ENCODE measurements around the gene ZNF254. TPM values are rescaled to one million over a fixed set of nuclear protein-coding genes. Genes with fewer than 3 reads are reported as not detected.
A peak's percentile ranks its signal among the peaks of the same experiment; 100 is the strongest.

ZNF254 gene
- total and polyA plus RNA-seq, 10 of the 15 experiments (the other 5 are each of a cell fraction or from before 2014, with no cell fraction given), result 1.5 to 15.7 (median 8.5) TPM

GRCh38 chr19:24062190-24062589 is 24.8 kb upstream of the ZNF254 start:
- no peak overlapping the region for H3K4me3 ChIP-seq
- no TSS peak for BruUV-seq (replicated peaks)
- FAIRE-seq, result no peak
- ATAC-seq, result no peak; the same call in 2 of the 3 replicates
- H2AFZ ChIP-seq (ENCODE audit: control insufficient read depth, low read depth, low read length), result no peak overlapping the region
- no peak overlapping the region for H3K27ac ChIP-seq (ENCODE audit: control insufficient read depth, insufficient read depth)
- no peaks in the 10 kb centered on the region for H3K79me2 ChIP-seq (ENCODE audit: control insufficient read depth, insufficient read depth, low read length)
- H3K9me3 ChIP-seq (replicated peaks; ENCODE audit: control insufficient read depth, insufficient read depth, low read length), result no peaks in the 10 kb centered on the region
- peaks cover 0 to 3% of the 10 kb centered on the region in 2 experiments; a peak in 1 of 4 replicates for H3K36me3 ChIP-seq (ENCODE audit: control insufficient read depth in 2 of 2, insufficient read depth in 2 of 2, low read length in 1 of 2)
- ChIA-PET POLR2A (no interaction called here), RAD21 (ENCODE audit: unreplicated experiment) (no interaction called here), CTCF (no interaction called here), SMC1A (ENCODE audit: uncharacterized antibody, unreplicated experiment) (interaction anchor here (0.7 kb wide), 1 partner anchor 246 kb away, joined by 3 read pairs; no protein-coding TSS in a partner anchor)
- no peaks in the 10 kb centered on the region for H4K20me1 ChIP-seq (ENCODE audit: control insufficient read depth, insufficient read depth)
- no peaks in the 10 kb centered on the region for H3K4me1 ChIP-seq (ENCODE audit: control insufficient read depth, insufficient read depth, low read length)
- H3K4me2 ChIP-seq (ENCODE audit: control insufficient read depth, insufficient read depth), result no peak overlapping the region
- H3K9ac ChIP-seq (ENCODE audit: control insufficient read depth, insufficient read depth, low read length), result no peak overlapping the region
- H3K27me3 ChIP-seq (replicated peaks in 1 of 2; ENCODE audit: control insufficient read depth in 2 of 2, insufficient read depth in 2 of 2, low read length in 1 of 2), result no peaks in the 10 kb centered on the region
- no peak for DNase-seq (ENCODE audit: low read depth, low spot score)
- in situ Hi-C loops (cut with MboI), result no loop called here
- intact Hi-C loops (cut with micrococcal nuclease; ENCODE audit: unreplicated experiment), result no loop called here
- TF ChIP-seq STAT1 (conservative IDR thresholded peaks at IDR 0.05), result no peak
- no peak for TF ChIP-seq GABPA (IDR thresholded peaks at IDR 0.05; ENCODE audit: low read depth)
- no peak for TF ChIP-seq TAF1 (IDR thresholded peaks at IDR 0.05; ENCODE audit: borderline replicate concordance, low read depth, low read length)
- no peak for TF ChIP-seq CEBPZ (IDR thresholded peaks at IDR 0.05; ENCODE audit: low read depth, low read length)
- TF ChIP-seq RUNX3 (IDR thresholded peaks at IDR 0.05; ENCODE audit: low read length), result peak; percentile 54; the same call in 1 of the 2 replicates
- TF ChIP-seq CUX1 (IDR thresholded peaks at IDR 0.05; ENCODE audit: insufficient replicate concordance, low read depth, low read length), result no peak
- no peak for TF ChIP-seq NRF1 (conservative IDR thresholded peaks at IDR 0.05; ENCODE audit: low read depth, low read length)
- TF ChIP-seq GATAD2B (conservative IDR thresholded peaks at IDR 0.05; ENCODE audit: low read depth), result no peak
- TF ChIP-seq ZBTB4 (CRISPR knock-in tag; IDR thresholded peaks at IDR 0.05), result no peak
- TF ChIP-seq NFIC (IDR thresholded peaks at IDR 0.05; ENCODE audit: low read depth, low read length), result no peak
- TF ChIP-seq JUNB (IDR thresholded peaks at IDR 0.05), result peak; percentile 63
- TF ChIP-seq SP1 (IDR thresholded peaks at IDR 0.05; ENCODE audit: low read depth, low read length), result no peak
- no peak for TF ChIP-seq EP300 (IDR thresholded peaks at IDR 0.05; ENCODE audit: borderline replicate concordance in 1 of 2, control insufficient read depth in 1 of 2, low read depth in 2 of 2, low read length in 2 of 2)
- TF ChIP-seq EED (IDR thresholded peaks at IDR 0.05; ENCODE audit: low read depth), result no peak
